IPS-11a (cell line): ENCODE data around the gene HPS3.
A peak's percentile ranks its signal among the peaks of the same experiment; 100 is the strongest.
"Not testable (repeated sequence)": the region's sequence is repeated elsewhere in the genome, so short reads cannot be mapped to it uniquely, and the experiment has no call there.

Source experiments
- H3K4me3 ChIP-seq: one replicate; pipeline ENCODE4 v1.5.1; 2013; ENCODE audit warnings: low read depth, low read length, control low read depth

HPS3 gene, protein sequence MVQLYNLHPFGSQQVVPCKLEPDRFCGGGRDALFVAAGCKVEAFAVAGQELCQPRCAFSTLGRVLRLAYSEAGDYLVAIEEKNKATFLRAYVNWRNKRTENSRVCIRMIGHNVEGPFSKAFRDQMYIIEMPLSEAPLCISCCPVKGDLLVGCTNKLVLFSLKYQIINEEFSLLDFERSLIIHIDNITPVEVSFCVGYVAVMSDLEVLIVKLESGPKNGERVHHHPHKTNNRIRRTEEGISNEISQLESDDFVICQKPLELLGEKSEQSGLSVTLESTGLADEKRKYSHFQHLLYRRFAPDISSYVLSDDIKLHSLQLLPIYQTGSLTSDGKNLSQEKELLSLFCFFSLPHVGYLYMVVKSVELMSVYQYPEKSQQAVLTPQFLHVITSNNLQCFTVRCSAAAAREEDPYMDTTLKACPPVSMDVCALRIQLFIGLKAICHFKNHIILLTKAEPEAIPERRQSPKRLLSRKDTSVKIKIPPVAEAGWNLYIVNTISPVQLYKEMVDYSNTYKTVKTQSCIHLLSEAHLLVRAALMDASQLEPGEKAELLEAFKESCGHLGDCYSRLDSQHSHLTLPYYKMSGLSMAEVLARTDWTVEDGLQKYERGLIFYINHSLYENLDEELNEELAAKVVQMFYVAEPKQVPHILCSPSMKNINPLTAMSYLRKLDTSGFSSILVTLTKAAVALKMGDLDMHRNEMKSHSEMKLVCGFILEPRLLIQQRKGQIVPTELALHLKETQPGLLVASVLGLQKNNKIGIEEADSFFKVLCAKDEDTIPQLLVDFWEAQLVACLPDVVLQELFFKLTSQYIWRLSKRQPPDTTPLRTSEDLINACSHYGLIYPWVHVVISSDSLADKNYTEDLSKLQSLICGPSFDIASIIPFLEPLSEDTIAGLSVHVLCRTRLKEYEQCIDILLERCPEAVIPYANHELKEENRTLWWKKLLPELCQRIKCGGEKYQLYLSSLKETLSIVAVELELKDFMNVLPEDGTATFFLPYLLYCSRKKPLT

DNA sequence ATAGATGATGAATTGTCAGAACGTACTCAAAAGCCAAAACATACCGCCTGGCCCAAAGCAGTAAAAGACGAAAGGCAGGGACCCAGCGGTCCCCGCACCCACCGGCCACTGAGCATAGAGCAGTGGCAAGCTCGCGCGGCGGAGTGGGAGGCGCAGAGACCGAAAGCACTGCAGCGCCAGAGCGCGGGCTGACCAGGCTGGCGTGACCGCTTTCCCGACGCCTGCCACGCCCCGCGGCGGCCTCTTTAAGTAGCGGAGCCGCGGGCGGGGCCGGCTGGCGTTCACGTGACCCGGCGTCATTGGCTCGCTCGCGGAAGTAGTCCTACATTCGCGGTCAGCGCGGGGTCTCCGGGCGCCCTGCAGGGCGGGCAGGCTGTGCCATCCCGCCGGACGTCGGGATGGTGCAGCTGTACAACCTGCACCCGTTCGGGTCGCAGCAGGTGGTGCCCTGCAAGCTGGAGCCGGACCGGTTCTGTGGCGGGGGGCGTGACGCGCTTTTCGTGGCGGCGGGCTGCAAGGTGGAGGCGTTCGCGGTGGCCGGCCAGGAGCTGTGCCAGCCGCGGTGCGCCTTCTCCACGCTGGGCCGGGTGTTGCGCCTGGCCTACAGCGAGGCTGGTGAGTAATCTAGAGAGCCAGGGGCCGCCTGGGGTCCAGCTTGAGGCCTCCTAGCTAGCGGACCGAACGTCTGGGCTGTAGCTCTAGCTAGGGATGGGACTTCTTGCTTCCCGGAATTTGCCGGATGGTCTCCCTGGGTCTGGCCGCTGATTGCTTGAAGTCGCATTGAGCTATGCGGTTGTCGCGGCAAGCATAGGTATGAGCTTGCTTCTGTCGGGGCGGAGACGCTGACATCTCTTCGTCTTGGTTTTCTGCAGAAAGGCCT is at the start of gene HPS3:
HPS3 (plus strand) TSS at position 313 of the 880 bp plus-strand sequence; CDS start at position 399, 86 bp downstream.
- peak within 1 kb of the TSS; percentile 79 for H3K4me3 ChIP-seq

GRCh38 chr3:149080011-149080698 is 49.3 kb upstream of the HPS3 start:
- H3K4me3 ChIP-seq, result no peak overlapping the region

- H3K4me3 ChIP-seq, result no peak overlapping the region
Observed at GRCh38 chr3:149080699-149081091, 48.7 kb upstream of the HPS3 start.

GRCh38 chr3:149081772-149082171 is 47.7 kb upstream of the HPS3 start:
- H3K4me3 ChIP-seq, result no peak overlapping the region

DNA sequence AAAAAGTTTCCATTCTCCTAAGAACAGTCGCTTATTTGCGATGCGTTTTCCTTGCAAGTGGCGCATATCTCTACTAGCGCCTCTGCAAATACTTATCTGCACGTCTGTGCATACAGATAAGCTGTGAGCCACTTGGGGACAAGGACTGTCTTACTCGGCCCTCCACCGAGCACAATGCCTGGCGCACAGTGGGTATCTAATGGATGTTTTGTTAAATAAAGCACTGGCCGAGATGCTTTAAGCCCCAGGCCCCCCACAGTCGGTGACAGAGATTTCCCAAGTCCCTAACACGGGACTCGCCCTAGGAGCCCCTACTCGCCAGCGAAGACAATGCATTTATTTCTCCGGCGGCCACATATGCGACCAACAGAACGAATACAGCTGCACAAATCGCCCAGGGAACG is 43.6 kb upstream of the HPS3 start:
- peak overlapping the region; percentile 73 for H3K4me3 ChIP-seq

GRCh38 chr3:149086232-149086988 is 43.0 kb upstream of the HPS3 start, which contains the start of gene HLTF:
Gene HLTF (minus strand): TSS chr3:149086533. CDS start chr3:149086336, 197 bp downstream.
- peak within 1 kb of the TSS; percentile 73 for H3K4me3 ChIP-seq

DNA sequence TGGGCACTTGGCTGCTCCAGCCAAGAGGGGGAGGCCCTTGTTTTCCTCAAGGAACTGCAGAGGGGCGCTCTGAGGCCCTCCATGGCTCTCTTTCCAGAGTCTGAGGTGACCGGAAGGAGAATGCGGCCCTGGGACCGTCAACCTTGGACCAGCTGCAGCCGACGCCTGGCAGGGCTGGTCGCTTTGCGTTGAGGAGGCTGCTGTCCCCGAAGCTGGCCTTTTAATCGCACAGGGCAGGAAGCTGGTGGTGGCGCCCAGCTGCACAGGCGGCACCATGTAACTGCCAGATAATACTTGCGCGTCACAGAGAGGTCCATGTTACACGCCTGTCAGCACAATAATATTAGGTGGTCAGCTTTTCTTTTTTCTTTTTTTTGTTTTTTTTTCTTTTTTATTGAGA is 42.2 kb upstream of the HPS3 start:
- no peak overlapping the region for H3K4me3 ChIP-seq

GRCh38 chr3:149089395-149089794 is 40.0 kb upstream of the HPS3 start:
- H3K4me3 ChIP-seq, result no peak overlapping the region

DNA sequence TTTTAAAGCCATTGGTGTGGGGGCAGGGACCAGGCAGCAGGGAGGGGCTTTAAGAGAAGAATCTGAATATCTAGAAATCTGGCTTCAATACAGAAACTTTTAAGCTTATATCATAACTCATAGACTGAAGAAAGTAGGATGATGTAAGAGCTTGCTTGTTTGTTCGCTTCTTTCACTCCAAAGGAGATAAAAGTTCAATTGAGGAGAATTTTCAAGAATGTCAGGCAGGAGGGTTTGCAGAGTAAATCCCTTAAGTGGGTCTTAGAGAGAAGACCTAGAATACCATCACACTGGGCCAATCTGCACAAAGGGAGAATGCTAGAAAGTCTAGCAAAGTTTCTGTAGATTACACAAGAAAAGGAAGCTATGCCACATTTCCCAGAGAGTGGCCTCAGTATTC is 39.0 kb upstream of the HPS3 start:
- H3K4me3 ChIP-seq, result no peak overlapping the region

- no peak overlapping the region for H3K4me3 ChIP-seq
Observed at GRCh38 chr3:149090907-149091306, 38.5 kb upstream of the HPS3 start.

DNA sequence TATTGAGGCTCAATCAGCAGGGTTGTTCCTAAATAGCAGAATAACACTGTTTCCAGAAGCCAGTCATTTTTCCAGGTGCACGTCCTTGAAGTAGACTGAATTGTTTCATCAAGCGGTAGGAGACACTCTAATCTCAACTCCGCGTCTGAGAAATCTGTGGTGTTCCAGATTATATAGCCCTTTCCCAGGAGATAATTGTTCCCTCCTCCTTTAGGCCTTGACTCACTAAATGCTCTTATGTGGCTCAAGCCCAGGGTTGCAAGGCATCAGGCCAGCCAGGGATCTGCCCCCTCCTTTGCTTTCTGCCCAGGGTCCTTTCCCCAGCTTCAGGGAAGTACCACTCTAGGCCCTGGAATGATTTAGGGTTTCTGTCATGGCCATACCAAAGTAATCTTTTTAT is 37.5 kb upstream of the HPS3 start:
- no peak overlapping the region for H3K4me3 ChIP-seq

DNA sequence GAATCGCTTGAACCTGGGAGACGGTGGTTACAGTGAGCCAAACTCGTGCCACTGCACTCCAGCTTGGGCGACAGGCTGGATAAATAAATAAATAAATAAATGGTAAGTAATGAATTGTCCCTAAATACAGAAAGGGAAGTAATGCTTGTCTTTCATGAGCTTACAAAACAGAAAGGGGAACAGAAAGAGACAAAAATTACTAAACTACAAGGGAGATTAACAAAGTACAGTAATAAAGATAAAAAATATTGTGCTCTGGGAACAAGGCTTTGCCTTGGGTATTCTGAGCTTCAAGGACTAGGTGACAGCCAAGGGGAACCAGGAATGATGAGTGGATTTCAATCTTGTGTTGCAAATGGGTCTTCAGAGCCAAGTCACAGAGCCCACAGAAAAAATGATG is 34.0 kb upstream of the HPS3 start:
- no peak overlapping the region for H3K4me3 ChIP-seq

DNA sequence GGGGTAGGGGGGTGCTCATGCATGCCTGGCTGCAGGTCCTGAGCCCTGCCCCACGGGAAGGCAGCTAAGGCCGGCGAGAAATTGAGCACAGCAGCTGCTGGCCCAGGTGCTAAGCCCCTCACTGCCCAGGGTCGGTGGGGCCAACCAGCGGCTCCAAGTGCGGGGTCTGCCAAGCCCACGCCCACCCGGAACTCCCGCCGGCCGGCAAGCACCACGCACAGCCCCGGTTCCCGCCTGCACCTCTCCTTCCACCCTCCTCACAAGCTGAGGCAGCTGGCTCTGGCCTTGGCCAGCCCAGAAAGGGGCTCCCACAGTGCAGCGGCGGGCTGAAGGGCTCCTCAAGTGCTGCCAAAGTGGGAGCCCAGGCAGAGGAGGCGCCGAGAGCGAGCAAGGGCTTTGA is 31.5 kb upstream of the HPS3 start:
- not testable (repeated sequence) for H3K4me3 ChIP-seq

DNA sequence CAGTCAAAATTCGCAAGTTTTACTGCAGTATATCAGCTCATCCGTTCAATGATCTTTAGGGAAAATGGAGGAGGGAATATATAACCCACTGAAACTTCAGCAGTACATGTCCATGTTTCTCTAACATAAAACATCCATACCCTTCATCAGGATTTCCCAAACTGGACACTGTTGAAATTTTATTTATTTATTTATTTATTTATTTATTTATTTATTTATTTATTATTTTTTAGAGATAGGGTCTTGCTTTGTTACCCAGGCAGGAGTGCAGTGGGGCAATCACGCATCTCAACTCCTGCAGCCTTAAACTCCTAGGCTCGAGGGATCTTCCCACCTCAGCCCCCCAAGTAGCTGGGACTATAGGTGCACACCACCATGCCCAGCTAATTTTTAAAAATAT is 28.3 kb upstream of the HPS3 start:
- H3K4me3 ChIP-seq, result no peak overlapping the region

DNA sequence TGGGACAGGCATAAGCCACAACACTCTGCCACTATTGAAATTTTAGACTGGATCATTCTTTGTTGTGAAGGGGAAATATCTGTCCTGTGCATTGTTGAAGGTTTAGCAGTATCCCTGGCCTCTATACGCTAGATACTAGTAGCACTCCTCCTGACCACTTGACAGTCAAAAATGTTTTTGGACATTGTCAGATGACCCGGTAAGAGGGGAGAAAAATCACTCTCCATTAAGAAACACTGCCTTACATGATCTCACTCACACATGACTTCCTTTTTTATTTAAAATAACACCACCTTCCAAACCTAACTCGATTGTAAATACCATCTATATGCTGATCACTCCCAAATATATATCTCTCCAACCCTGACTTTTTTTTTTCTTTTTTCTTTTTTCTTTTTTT is 27.8 kb upstream of the HPS3 start:
- H3K4me3 ChIP-seq, result no peak overlapping the region

- no peak overlapping the region for H3K4me3 ChIP-seq
Observed at GRCh38 chr3:149104484-149104883, 25.0 kb upstream of the HPS3 start.

- H3K4me3 ChIP-seq, result no peak overlapping the region
Observed at GRCh38 chr3:149114458-149114857, 15.0 kb upstream of the HPS3 start.

DNA sequence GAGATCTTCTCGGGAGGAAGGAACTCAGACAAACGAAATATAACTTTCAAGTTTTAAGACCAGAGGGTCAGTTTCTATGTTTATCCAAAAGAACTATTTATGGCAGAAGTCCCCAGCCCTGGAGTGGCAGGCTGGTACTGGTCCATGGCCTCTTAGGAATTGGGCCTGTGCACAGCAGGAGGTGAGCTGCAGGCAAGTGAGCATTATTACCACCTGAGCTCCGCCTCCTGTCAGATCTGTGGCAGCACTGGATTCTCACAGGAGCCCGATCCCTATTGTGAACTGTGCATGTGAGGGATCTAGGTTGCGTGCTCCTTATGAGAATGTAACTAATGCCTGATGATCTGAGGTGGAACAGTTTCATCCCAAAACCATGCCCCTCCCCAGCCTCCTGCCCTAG is 14.3 kb upstream of the HPS3 start:
- H3K4me3 ChIP-seq, result no peak overlapping the region

DNA sequence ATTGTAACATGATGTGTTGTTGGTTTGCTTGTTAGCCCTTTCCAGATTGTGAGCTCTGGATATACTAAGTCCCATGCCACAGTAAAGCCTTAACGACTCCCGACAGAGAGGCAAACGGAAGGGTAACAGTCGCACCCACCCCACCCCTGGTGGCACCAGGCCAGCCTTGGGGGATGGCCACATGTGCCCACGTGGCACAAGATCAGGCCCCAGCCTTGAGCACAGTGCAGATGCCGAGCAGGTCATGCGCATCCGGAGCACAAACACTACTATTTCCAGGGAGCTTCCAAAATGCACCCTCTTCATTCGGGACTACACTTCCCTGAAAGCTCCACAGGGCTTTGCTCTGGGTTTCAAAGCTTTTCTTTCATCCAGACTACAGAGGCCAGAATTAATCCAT is 10.7 kb upstream of the HPS3 start:
- H3K4me3 ChIP-seq, result no peak overlapping the region
